Measurements from ENCODE around the gene MAP3K20. TPM values are rescaled to one million over a fixed set of nuclear protein-coding genes. Genes with fewer than 3 reads are reported as not detected.
"Not testable (repeated sequence)": the region's sequence is repeated elsewhere in the genome, so short reads cannot be mapped to it uniquely, and the experiment has no call there.

The MAP3K20 gene
- total RNA-seq, 1 donor: 136 TPM

DNA sequence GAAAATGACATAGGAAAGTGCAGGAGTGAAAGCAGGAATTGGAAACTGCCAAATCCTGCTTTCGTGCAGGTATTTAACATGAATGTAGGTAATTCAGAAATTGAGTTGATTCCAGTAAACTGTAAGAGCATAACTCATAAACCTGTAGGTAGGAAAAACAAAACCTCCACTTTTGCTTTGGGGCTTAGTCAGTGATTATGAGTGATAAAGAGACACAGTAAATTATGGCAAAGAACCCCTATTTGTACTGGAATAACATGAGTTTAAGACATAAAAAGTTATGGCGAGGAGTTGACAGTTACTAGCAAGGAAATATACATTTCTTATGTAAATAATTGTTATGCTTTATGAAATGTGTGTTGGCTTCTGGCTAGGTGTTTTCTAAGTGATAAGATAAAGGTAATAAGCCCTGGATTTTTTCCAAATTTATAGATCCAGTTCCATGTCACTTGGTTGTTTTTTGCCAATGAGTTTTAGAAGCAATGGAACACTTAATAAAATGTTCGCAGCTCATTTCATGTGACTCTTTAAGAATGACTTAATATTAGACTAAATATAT is 17.3 kb downstream of the MAP3K20 start:
- H3K4me3 ChIP-seq (ENCODE audit: low read depth, low read length): no peak overlapping the region
- TF ChIP-seq, protein P1, sequence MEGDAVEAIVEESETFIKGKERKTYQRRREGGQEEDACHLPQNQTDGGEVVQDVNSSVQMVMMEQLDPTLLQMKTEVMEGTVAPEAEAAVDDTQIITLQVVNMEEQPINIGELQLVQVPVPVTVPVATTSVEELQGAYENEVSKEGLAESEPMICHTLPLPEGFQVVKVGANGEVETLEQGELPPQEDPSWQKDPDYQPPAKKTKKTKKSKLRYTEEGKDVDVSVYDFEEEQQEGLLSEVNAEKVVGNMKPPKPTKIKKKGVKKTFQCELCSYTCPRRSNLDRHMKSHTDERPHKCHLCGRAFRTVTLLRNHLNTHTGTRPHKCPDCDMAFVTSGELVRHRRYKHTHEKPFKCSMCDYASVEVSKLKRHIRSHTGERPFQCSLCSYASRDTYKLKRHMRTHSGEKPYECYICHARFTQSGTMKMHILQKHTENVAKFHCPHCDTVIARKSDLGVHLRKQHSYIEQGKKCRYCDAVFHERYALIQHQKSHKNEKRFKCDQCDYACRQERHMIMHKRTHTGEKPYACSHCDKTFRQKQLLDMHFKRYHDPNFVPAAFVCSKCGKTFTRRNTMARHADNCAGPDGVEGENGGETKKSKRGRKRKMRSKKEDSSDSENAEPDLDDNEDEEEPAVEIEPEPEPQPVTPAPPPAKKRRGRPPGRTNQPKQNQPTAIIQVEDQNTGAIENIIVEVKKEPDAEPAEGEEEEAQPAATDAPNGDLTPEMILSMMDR (IDR thresholded peaks at IDR 0.05; ENCODE audit: insufficient read depth, low read depth, low read length): no peak
- DNase-seq (ENCODE audit: low read depth): no peak

DNA sequence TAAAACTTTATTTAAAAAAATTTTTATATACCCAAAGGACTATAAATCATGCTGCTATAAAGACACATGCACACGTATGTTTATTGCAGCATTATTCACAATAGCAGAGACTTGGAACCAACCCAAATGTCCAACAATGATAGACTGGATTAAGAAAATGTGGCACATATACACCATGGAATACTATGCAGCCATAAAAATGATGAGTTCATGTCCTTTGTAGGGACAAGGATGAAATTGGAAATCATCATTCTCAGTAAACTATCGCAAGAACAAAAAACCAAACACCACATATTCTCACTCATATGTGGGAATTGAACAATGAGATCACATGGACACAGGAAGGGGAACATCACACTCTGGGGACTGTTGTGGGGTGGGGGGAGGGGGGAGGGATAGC is 18.0 kb downstream of the MAP3K20 start:
- not testable (repeated sequence) for DNase-seq (ENCODE audit: low read depth)

DNA sequence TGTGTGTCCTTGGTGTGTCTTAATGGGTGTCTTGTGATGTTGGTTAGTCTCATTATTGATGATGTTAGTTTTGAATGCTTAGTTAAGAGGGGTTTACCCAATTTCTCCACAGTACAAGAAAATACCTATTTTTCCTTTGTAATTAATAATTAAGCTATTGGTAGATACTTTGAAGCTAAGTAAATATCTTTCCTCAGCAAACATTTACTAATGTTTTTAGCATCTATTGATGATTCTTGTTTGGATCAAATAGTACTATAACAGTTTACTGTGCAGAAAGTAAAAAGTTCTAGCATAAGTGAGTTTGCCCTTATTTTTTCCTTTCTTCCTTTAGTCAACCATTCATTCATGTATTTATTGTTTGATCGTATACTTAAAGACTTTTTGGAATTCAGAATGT is 19.1 kb downstream of the MAP3K20 start:
- no peak overlapping the region for H3K4me3 ChIP-seq (ENCODE audit: low read depth, low read length)
- TF ChIP-seq, protein P1 (IDR thresholded peaks at IDR 0.05; ENCODE audit: insufficient read depth, low read depth, low read length): no peak
- DNase-seq (ENCODE audit: low read depth): no peak

More for the DNA sequence above, 18.0 kb downstream of the MAP3K20 start:
- not testable (repeated sequence) for H3K4me3 ChIP-seq (ENCODE audit: low read depth, low read length)

DNA sequence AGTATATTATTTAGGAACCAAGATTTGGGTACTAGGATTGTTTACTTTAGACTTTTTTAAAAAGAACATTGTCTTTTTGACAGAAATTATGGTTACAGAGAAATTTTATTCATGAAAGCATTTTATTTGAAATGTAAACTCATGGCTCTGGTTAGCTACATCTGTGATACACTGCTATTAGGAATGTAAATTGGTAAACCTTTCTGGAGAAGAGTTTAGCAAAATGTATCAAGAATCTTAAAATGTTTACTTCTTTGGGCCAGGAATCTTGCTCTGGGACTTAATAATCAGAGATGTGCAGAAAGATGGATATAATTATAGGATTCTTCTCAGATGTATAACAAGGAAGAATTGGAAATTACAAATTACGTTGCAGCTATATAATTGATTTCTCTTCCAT is 19.7 kb downstream of the MAP3K20 start:
- H3K4me3 ChIP-seq (ENCODE audit: low read depth, low read length): no peak overlapping the region
- TF ChIP-seq, protein P1 (IDR thresholded peaks at IDR 0.05; ENCODE audit: insufficient read depth, low read depth, low read length): no peak
- no peak for DNase-seq (ENCODE audit: low read depth)

DNA sequence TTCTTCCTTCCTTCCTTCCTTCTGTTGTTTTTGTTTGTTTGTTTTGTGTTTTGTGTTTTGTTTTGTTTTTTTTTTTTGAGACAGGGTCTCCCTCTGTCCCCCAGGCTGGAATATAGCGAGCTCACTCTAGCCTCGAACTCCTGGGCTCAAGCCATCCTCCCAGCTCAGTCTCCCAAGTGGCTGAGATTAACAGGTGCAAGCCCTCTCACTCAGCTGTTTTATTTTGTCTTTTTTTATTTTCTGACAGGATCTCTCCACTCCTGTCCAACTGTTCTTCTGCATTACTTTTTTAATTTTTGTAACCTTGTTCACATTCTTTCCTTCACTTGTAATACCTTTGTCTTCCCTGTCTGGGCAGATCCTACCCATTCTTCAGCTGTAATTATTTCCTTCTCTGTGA is 23.6 kb downstream of the MAP3K20 start:
- TF ChIP-seq, protein P1 (IDR thresholded peaks at IDR 0.05; ENCODE audit: insufficient read depth, low read depth, low read length): no peak
- H3K4me3 ChIP-seq (ENCODE audit: low read depth, low read length): no peak overlapping the region
- no peak for DNase-seq (ENCODE audit: low read depth)

DNA sequence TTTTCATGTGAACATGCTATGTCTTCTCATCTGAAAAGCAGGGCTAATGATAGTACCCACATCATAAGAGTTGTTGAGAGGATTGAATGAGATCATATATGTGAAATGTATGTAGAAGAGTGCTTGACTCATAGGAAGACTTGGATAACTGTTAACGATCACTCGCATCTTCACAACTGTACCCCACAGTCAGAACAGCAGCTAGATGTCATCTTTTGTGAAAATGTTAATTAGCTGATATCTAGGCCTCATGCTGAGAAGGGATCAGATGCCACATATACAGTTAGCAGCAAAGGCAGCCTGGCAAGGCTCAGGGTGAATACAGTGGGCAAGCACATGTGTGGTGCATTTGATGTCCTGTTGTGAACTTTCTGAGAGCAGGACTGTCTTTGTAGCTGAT is 24.2 kb downstream of the MAP3K20 start:
- DNase-seq (ENCODE audit: low read depth): no peak
- no peak overlapping the region for H3K4me3 ChIP-seq (ENCODE audit: low read depth, low read length)
- TF ChIP-seq, protein P1 (IDR thresholded peaks at IDR 0.05; ENCODE audit: insufficient read depth, low read depth, low read length): no peak

DNA sequence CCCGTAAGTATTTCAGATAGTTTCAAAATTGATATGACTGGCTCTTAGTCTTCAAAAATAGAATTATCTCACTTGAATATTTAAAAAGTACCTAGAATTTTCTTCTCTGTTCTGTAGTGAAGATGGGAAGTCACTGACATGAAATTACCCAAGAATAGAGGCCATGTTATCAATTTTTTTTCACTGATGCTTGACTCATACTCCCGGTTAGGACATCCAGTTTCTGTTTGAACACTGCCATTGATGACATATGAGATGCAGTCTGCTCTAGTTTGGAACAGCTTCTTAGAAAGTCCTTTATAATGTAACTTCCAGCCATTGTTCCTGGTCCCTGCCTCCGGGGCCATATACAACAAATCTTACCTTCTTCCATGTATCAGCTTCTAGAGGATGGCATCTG is 26.0 kb downstream of the MAP3K20 start:
- TF ChIP-seq, protein P1 (IDR thresholded peaks at IDR 0.05; ENCODE audit: insufficient read depth, low read depth, low read length): no peak
- peak; percentile 72 for DNase-seq (ENCODE audit: low read depth)
- H3K4me3 ChIP-seq (ENCODE audit: low read depth, low read length): no peak overlapping the region
